Neutrophil (primary cell): ENCODE measurements around the gene DCHS1.
A peak's percentile ranks its signal among the peaks of the same experiment; 100 is the strongest.

ENCODE experiments used
- H3K27ac ChIP-seq: fragments of 200-600 bp; sonication (generic); 2 replicates; pipeline ENCODE4 v1.5.1; 2016; ENCODE audit warnings: mild to moderate bottlenecking, moderate library complexity
- H3K27me3 ChIP-seq: fragments of 200-600 bp; sonication (generic); 2 replicates; pipeline ENCODE4 v1.6.0; 2016; ENCODE audit warnings: mild to moderate bottlenecking
- H3K36me3 ChIP-seq: fragments of 200-600 bp; sonication (generic); 2 replicates; pipeline ENCODE4 v1.5.1; 2017
- H3K4me1 ChIP-seq, 2 experiments: fragments of 200-600 bp in 1 of 2; sonication (generic) in 1 of 2; 1 replicate in 1 of 2; 2 replicates in 1 of 2; pipeline versions ENCODE4 v1.5.1 to v1.6.1; 2013 to 2016; ENCODE audit warnings: low read depth in 1 of 2, low read length in 1 of 2, mild to moderate bottlenecking in 1 of 2, moderate library complexity in 1 of 2; ENCODE audit not compliant: control insufficient read depth in 1 of 2, insufficient read depth in 1 of 2
- H3K4me3 ChIP-seq, 2 experiments: fragments of 200-600 bp in 1 of 2; sonication (generic) in 1 of 2; 1 replicate in 1 of 2; 2 replicates in 1 of 2; pipeline ENCODE4 v1.5.1; 2013 to 2016; ENCODE audit warnings: low read depth in 1 of 2, low read length in 1 of 2, mild to moderate bottlenecking in 1 of 2, moderate library complexity in 1 of 2
- H3K9me3 ChIP-seq: fragments of 200-600 bp; sonication (generic); 2 replicates; pipeline ENCODE4 v1.5.1; 2016
- TF ChIP-seq, protein P1 (sequence below): fragments of 200-600 bp; sonication (generic); IDR thresholded peaks from 2 replicates; pipeline ENCODE4 v1.5.1; 2016; ENCODE audit warnings: antibody characterized with exemption

DCHS1 gene

DNA sequence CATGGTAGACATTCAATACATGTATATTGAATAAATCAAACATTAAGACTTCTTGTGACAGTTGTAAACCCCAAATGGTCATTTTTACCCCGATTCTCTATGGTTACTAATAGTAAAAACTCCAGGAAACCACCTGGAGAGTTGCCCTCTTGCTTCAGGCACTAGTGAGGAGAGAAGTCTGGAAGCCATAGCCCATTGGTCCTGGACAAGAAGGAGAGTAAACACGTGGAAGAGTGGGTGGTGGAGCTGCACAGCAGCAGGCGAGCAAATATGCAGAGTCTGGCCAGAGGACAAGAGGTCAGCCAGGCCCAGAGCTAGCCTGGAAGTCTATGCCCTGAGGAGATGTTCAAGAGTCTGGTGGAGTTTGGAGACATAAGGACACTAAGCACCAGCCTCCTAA, 17.7 kb downstream of the DCHS1 start:
- Histone ChIP-seq H3K9me3 (no peaks in the 10 kb centered on the region), H3K36me3 (no peaks in the 10 kb centered on the region), H3K4me1 (peaks cover 17% of the 10 kb centered on the region in 2 experiments), H3K27me3 (no peaks in the 10 kb centered on the region), H3K27ac (no peak overlapping the region), H3K4me3 (no peak overlapping the region)
- TF ChIP-seq, protein P1, sequence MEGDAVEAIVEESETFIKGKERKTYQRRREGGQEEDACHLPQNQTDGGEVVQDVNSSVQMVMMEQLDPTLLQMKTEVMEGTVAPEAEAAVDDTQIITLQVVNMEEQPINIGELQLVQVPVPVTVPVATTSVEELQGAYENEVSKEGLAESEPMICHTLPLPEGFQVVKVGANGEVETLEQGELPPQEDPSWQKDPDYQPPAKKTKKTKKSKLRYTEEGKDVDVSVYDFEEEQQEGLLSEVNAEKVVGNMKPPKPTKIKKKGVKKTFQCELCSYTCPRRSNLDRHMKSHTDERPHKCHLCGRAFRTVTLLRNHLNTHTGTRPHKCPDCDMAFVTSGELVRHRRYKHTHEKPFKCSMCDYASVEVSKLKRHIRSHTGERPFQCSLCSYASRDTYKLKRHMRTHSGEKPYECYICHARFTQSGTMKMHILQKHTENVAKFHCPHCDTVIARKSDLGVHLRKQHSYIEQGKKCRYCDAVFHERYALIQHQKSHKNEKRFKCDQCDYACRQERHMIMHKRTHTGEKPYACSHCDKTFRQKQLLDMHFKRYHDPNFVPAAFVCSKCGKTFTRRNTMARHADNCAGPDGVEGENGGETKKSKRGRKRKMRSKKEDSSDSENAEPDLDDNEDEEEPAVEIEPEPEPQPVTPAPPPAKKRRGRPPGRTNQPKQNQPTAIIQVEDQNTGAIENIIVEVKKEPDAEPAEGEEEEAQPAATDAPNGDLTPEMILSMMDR, result no peak

DNA sequence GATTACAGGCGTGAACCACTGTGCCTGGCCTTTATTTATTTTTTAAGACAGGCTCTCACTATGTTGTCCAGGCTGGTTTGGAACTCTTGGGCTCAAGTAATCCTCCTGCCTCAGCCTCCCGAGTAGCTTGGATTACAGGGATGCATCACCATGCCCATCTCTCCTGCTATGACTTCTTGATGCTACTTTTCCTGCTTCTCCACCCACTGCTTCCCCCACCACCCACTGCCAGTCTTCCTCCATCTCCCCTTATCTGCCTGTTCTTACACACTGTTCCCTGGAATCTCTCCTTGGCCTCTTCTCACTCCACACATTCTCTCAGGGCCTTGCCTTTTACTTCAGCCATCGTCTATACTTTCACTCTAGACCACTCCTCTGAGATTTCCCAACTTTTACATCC, 19.1 kb downstream of the DCHS1 start:
- H3K4me3 ChIP-seq, result no peak overlapping the region
- no peaks in the 10 kb centered on the region for H3K36me3 ChIP-seq
- H3K9me3 ChIP-seq, result no peaks in the 10 kb centered on the region
- peaks cover 17% of the 10 kb centered on the region in 2 experiments for H3K4me1 ChIP-seq
- H3K27ac ChIP-seq, result no peak overlapping the region
- H3K27me3 ChIP-seq, result no peaks in the 10 kb centered on the region
- TF ChIP-seq, protein P1, result no peak

DNA sequence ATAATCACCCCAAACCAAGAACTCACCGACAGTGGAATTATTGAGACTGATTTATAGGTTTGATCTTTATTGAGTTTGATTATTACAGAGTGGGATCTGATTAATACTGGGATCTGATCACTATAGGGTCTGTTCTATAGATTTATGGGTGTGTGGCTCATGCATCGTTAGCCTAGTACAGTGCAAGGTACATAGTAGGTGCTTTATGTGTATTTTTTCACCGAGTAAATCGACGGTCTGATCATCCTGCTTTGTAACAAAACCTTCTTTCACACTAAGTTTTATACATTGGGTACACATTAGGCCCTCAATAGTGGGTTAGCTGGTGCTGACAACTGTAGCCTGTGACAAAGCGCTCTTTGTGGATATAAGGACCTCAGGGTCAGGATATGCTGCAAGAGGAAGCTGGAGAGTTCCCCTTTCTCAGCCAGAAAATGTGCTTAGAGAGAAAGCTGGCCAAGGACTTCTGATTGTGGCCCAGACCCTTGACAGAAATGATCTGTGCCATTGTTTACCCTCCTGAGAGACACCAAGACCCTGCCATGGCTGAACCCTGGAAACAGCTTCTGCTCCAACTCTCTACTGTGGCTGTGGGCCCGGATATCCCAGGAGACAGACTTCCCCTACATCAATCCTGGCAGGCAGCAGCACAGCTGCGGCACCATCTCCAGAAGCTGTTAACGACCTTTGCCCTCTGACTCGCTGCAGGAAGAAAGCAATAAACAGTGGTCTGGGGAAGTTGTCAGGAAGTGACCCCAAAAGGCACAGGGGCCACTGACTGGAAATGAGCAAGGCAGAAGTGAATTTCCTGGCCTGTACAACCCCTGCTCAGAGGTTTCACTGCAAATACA, 20.3 kb downstream of the DCHS1 start:
- peaks cover 17% of the 10 kb centered on the region in 2 experiments for H3K4me1 ChIP-seq
- no peaks in the 10 kb centered on the region for H3K36me3 ChIP-seq
- peak overlapping the region in 1 of 2 experiments; percentile 6 for H3K4me3 ChIP-seq
- H3K9me3 ChIP-seq, result no peaks in the 10 kb centered on the region
- TF ChIP-seq, protein P1, result no peak
- H3K27me3 ChIP-seq, result no peaks in the 10 kb centered on the region
- H3K27ac ChIP-seq, result peak overlapping the region; percentile 84

DNA sequence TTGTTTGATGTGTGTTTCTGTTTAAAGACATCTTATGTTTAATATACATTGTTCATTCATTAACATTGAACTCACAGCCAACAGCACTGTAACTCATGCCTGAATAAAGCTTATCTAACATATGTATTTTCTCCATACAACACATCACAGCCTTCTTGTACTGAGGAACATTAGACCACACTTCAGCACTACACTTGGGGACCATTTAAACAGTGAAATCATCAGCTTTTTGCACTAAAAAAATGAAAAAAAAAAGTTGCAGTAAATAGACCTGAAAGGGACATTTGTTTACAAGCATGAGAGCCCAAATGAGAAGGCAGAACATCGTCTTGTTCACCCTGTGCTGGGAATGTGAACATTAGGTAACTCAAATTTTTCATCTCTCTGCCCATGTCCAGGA, 21.1 kb downstream of the DCHS1 start:
- no peaks in the 10 kb centered on the region for H3K36me3 ChIP-seq
- no peaks in the 10 kb centered on the region for H3K9me3 ChIP-seq
- H3K27ac ChIP-seq, result peak overlapping the region; percentile 84
- H3K4me1 ChIP-seq, result peaks cover 17% of the 10 kb centered on the region in 2 experiments
- no peak overlapping the region for H3K4me3 ChIP-seq
- TF ChIP-seq, protein P1, result no peak
- no peaks in the 10 kb centered on the region for H3K27me3 ChIP-seq

DNA sequence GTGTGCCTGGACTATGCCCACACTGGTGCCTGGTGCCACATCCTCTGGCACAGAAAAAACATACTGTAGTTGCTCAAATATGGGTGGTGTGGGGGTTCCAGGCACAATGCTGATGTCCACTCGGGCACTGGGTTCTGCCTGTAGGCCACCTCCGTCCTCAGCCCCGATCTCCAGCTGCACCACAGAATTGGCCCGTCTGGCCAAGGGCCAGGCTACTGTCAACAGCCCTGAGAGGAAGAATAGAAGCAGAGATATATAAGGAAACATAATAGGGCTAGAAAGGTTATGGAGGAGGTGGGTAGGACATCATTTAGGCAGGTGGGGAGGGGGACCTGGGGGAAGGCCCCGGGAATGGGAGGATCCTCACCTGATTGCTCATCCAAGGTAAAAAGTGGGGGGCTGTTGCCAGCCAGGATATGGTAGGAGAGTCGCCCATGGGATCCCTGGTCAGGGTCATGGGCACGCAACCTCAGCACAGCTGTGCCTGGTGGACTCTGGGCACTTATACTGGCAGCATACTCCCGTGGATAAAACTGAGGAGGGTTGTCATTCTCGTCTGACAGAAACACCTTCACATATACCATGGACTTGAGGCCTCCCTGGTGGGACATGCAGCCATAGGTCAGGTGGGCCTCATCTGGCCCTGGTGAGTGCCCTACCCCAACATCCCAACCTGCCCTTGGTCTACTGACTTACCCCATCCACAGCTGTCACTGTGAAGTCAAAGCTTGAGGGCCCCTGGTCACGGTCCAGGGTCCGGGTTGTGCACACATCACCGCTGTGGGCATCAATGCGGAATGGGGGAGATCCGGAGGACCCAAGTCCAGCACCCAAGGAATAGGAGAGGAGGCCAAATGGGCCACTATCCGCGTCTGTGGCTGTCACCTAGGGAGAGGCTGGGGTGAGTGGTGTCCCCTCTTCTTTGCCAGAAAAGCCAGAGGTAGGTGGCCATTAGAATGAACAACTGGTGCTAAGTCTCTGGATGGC, 21.9 kb downstream of the DCHS1 start:
- Histone ChIP-seq H3K27me3 (no peaks in the 10 kb centered on the region), H3K4me1 (peaks cover 17% of the 10 kb centered on the region in 2 experiments), H3K4me3 (no peak overlapping the region), H3K36me3 (no peaks in the 10 kb centered on the region), H3K27ac (no peak overlapping the region), H3K9me3 (no peaks in the 10 kb centered on the region)
- TF ChIP-seq, protein P1, result no peak
